Measurements from ENCODE around the gene MOBP.

Gene MOBP

DNA sequence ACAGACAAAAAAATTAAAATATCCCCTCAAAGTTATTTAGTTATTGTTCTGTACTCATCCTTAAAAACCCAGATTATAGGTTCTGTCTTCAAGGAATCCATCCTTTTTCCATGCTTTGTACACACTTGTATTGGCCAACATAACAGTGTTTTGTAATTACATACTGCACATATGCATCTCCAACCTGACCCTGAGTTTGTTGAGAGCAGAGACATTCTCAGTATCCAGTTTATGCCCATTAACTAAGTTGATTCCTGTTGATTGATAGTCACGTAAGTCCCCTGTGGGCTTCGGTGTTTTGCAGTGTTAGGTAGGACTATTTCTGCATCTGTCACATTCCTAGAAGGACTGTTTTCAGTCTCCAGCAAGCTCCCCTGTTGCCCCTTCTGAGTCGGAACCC is 33.6 kb downstream of the MOBP start:
- DNase-seq, result no peak

DNA sequence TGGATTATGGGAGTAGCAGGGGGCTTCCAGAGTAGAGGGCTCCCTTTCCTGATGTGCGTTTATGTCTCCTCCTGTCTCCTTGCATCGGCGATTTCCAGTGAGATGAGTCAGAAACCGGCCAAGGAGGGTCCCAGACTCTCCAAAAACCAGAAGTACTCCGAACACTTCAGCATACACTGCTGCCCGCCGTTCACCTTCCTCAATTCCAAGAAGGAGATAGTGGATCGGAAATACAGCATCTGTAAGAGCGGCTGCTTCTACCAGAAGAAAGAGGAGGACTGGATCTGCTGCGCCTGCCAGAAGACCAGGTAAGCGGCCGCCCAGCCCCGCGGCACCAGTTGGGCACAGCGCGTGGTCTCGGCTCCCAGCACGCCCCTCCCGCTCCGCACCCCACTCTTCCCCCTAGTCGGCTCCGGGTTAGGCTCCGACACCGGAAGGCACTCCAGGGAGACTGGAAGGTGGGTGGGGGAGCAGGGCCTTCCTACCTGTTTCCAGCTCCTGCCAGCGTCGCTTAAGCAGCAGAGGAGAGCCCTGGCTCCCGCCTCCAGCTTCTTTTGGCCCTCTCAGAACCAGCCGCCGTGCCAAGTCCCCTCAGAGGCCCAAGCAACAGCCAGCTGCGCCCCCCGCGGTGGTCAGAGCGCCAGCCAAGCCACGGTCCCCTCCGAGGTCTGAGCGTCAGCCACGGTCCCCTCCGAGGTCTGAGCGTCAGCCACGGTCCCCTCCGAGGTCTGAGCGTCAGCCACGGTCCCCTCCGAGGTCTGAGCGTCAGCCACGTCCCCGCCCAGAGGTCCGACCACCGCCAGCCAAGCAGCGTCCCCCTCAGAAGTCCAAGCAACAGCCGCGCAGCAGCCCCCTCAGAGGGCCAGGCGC is 34.7 kb downstream of the MOBP start:
- DNase-seq, result peak; percentile 67

DNA sequence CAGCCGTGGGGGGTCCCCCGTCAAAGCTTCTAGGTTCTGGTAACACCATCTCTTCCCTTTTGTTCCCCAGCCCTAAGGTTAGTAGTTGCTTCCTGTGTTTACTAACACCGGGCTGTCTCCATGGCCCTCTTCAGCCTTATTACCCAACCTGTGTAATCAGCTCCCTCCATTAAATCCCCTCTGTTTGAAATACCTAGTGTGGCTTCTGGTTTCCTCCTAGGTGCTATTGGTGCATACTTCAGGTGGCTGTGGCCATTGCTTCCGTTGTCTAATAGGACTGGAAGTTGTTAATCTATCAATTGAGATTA is 35.3 kb downstream of the MOBP start:
- DNase-seq, result no peak

DNA sequence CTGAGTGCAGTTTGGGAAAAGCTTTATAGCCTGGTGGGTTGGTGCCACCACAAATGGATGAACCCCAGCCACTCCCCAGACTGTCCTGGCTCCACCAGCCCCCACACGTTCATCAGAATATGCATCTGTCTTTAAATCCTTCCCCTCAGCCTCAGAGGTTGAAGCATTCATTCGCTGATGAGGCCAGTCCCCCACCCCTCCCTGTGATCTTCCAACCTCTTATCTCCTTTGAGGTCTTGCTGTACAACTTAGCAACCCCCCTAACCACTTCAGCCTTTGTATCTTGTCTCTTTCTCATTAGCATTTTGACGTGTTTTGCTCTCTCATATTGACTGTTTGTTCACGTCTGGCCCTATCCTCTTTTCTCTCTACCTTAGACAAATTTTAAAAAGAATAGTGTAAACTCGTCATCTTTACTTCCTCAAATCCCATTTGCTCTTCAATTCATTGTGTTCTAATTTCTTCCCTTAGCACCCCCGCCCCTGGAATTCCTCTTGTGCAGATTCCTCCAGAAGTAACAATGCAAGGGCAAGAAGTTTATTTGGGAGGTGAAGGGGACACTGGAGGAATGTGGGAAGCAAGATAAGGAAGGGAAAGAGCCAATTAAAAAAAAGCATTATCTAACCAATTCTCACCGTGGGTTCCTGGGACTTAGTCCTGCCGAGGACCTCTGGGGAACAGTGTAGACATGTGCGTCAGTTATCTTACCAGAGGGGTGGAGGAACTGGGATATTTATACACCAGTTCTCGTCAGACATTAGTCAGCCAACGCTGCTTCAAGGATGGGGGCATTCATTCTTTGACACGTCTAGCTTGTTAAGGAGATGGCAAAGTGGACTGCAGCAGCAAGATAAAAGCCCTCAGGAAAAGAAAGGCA is 38.6 kb downstream of the MOBP start:
- no peak for DNase-seq

DNA sequence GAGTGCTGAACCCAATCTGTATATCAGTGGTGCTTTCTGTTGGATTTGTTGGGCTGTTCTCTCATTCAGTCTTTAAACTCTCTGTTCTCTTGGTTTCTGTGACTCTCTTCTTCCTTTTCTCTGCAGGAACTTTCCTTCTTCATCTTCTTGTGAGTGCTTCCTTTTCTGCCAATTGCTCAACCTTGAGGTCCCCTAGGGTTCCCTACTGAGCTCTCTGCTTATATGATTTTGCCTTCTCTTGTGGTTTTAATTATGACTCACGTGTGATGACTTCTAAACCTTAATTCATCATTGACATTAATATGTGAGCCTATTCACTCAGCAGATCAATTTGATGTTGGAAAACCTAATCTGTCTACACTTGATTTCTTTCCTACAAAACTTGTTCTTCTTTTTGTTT is 39.4 kb downstream of the MOBP start:
- DNase-seq, result no peak

DNA sequence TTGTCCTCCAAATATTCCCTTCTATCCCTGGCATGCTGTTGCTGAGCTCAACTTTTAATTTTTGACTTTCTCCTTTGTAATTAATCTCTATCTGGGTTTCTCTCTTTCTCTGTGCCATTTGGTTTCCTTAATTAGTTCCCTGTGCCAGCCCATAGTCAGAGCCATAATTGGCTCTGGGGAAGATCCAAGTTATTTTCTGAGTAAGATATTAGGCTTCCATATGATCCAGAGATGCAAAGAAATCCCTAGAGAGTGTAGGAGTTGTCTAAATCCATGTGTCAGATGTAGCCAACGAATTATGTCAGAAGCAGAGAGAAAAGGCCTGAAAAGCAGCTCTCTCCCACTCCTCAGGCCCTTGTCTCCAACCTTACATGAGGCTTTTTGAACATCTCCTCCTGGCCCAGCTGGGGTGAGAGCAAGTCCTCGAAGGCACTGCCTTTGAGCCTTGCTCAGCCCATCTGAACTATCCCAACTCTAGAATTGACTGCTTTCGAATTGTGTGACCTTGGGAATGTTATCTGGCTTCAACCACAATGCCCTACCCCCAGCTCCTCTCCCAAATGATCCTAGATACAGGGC is 46.4 kb downstream of the MOBP start:
- DNase-seq, result no peak

DNA sequence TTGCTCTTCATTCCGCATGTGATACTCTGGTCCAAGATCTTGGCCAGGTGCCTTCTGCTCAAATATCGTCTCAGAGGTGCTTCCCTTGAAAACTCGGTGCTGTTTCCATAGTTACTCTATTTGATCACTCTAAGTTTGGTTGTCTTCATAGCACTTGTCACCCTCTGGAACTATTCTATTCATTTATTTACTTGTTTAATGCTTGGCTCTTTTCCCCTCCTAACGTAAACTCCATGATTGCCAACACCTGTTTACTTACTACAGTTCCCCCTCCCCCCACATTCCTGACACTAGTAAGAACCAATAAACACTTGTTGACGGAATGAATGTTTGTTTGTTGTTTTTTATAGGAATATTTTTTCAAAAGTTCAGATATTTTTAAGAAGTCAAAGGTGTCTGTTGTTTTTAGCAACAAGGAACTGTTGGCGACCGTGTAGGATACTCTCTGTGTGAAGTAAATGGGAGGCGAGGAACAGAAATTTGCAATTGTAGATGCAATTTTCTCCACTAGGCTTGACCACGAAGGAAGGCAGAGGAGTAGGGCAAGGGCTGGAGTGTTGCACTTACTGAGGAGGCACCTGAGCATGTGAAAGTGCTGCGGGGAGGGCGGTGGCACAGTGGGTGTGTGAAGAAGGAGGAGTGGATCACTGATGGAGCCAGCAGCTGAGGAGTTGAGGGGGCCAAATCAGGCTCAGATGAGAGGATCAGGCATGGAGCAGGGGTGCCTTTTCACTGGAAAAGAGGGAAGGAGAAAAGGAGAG is 48.4 kb downstream of the MOBP start:
- DNase-seq, result no peak

DNA sequence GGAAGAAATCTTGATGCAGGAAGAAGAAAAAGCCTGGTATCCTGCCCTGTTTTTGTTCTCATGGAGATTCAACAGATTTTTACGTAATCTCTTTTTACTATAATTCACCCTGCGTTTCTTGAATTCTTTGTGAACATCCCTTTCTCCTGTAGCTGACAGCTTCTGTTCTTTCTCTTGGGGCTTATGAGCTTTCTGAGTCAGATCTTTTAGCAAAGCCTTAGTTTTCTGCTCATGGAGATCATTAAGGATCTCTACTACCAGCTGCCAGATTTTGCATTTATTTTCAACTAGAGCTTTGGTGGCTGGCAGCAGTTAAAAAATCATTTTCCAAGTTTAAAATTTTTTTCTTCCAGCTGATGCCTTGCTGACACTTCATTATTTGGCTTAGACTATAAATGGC is 51.6 kb downstream of the MOBP start:
- DNase-seq, result no peak

DNA sequence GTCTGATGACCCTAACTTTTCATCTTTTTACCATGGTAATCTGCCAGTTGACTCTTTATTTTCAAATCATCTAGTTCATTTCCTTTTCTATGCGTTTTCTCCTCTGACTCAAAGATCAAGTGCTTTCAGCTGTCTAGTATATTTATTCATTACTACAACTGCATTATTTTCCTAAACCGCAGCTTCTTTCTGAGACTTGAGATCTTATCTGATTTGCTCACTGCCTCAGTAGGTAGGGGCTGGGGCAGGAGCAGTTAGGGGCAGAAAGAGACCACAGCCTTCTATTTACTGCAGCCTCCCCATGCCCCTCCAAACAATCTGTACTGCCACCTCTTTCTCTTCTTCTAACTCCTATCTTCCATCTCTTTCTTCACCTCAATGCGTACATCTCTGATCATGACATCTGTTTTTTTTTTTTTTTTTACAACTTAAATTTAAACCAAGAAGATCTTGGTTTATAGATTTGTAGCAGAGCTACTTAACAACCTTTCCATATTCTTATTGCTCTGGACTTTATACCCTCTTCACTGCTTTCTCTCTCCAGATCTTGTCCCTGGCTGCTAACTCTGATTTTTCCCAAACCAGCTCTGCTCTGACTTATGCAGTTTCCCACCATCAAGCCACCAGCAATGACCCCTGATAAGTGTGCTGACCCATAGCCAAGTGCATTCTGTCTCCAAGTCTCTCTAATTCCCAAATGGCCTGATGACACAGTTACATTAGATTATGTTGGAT is 52.2 kb downstream of the MOBP start:
- peak; percentile 30 for DNase-seq

DNA sequence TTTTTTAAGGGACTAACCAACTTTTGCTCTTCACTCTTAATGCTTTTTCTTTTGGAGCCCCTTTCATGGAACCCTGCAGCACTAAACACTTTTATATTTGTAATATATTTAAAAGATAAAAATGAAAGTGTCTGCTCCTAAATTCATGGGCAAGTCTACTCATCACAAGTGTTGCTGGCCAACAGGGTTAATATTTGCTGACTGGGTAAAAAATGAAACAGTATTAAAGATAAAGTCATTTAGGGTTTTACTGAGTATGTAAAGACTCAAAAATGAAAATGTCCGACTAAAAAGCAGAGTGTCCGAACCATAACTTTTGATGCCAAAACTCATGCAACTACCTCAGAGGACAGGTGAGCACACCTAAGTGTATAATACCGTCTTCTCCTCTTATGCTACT is 54.0 kb downstream of the MOBP start:
- DNase-seq, result no peak

DNA sequence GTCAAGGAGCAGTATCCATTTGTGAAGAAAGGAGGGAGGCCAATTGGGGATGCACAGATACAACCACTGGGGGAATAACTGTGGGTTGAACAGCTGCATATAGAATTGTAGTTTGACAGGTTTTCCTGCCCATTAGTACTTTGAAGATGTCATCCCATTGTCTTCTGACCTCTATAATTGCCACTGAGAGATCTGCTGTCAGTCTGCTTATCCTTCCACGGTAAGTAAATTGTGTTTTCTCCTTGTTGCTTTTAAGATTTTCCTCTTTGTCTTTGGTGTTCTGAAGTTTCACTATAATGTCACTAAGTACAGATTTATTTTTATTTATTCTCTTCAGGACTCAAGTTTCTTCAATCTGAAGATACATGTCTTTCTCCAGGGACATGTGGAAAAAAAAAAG is 56.6 kb downstream of the MOBP start:
- no peak for DNase-seq

DNA sequence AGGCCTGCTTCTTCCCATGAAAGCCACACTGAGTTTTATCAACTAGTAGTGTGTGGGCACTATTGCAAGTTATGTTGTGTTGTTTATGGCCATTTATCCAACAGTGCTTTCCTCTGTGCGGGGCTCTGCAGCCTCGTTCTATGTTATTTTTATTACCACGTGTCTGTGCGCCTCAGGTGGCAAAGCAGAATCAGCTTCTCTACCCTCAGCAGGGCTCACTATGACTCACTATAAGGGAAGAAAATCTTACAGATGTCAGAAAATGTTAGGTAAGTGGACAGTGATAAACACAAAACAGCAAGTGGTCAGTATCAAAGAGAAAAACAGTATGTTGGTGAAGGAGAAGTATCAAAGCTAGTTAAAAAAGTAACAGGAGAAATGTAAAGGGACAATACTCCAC is 61.4 kb downstream of the MOBP start:
- no peak for DNase-seq

DNA sequence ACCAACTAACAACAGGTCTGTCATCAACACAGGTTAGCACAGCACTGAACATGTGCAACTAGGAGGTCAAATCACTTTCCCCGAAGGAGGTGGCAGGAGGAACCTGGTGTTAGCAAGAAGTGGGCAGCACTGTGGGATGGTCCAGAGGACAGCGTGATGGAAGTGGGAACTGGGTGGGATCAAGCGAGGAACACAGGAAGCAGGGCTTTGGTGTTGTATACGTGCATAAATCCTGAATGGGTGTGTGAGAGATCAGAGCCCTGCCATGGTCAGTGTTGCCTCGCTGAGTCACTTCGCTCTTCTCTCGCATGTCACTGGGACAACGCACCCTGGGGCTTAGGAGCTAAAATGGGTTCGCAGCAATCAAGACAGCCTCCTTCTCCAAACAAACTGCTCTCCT is 62.1 kb downstream of the MOBP start:
- DNase-seq, result no peak

DNA sequence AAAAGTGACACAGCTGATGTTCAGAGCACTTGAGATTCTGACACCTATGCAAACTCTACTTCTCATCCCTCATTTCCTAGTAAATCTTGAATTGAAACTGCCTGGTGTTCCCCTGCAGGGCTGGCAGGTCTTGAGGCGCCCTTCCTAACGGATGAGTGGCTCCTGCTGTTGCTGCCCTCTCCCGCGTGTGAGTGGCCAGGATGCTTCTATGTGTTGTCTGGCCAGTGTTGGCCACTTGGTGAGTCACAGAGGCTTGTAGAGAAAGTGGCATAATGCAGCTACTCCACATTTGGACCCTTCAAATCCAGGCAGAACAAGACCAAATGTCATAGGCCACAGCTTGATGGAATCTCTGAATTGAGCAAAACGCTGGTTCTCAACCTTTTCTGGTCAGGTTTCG is 63.6 kb downstream of the MOBP start:
- no peak for DNase-seq

DNA sequence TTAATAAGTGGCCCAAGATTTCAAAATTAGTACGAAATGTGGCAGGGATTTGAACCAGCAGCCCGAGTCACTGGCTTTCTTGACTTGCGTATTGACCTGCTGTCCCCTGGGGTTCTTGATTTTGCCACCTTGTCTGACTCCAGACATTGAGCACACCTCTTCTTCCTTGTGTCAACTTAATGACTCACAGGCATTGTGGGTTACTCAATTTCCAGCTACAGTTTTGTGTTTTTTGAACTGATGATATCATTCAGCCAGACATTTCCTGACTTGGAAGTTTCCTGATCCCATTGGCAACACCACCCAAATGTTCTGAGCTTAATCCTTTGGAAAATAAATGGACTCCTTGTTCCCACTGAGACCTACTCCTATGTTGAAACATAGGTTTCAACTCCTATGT is 64.2 kb downstream of the MOBP start:
- no peak for DNase-seq

DNA sequence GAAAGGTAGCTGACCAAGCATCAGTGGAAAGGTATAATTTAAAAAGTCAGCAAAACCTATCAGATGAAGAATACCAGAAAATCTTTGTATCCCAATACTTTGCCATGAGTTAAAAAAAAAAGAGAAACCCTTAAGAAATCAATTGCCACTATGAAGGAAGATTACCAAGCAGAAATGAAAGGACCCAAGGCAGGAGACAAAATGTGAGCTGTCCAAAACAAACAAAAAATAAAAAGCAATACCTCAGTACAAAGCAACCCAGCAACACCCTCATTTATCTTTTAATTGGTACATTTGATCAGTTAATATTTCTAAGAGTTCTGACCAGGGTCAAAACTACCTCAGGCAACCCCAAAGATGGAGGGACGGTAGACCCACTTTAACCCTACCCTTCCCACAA is 65.3 kb downstream of the MOBP start:
- no peak for DNase-seq

DNA sequence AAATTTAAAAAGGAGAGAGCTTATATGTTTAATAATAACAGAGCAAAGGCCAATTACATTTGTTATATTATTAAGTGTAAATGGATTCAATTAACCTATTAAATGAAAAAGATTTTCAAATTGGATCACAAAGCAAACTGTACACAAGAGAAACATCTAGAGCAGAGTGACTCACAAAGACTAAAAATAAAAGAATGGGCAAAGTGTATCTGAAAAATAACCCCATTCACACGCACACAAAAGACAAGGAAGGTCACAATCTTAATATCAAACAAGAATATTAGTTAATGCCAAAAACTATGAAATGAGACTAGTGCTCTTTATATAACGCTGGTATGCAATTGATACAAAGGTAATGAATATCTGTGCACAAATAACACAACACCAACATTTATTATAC is 65.7 kb downstream of the MOBP start:
- no peak for DNase-seq

DNA sequence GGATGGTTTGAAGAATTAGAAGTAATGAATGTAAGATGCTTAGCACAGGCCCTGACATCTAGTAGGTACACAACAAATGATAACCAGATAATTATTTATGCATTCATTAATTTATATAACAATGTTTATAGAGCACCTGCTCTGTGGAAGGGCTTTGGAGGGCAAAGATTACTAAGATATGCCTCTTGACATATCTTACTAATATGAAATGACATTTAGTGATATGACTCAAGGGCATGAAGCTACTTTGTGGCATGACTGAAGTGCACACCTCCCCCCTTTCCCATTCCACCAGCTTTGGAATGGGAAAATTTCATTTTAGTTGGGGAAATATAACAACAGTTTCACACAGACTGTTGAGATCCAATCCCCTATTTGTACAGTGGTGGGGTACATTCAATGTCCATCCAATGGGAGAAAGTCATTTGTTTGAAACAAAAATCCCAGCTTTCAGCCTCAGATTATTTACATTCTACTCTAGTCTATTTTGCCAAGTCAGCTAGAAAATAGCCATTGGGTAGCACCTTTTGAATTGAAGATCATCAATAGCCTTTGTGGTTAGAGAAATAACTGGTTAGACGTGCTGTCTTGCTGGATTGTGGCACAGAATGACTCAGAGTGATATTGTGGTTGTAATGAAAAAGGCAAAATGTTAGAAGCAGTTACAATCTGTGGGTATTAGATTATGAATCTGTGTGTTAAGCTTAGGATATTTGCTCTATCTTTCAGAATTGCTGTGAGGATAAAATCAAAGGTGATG is 72.9 kb downstream of the MOBP start:
- DNase-seq, result no peak

DNA sequence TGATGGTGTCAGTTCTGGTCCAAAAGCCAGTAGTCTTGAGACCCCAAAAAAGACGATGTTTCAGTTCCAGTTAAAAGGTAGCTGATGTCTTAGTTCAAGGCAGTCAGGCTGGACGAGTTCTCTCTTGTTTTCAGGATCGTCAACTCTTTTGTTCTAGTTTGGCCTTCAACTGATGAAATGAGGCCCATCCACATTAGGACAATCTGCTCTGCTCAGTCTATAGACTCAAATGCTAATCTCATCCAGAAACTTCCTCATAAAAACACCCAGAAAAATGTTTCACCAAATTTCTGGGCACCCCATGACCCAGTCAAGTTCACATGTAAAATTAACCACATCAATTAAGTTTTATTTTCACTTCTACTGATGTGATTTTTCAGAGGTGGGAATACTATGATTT is 74.0 kb downstream of the MOBP start:
- no peak for DNase-seq

DNA sequence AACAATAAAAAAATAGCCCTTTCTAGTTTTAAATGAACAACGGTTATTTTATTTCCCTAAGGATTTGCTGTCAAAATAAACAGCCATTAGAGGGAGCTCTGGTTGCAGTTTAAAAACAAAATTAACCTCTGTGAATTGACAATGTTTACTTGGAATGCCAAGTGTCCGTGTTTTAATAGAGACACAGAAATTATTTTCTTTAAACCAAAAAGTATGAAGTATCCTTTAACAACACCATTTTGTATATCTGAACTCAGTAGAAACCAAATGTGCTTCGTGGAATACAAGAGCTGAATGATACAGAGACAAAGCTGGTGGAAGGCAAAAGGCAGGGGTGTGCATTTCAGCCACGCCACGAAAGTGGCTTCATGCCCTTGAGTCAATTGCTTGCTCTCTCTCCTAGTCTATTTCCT is 74.4 kb downstream of the MOBP start:
- DNase-seq, result no peak

DNA sequence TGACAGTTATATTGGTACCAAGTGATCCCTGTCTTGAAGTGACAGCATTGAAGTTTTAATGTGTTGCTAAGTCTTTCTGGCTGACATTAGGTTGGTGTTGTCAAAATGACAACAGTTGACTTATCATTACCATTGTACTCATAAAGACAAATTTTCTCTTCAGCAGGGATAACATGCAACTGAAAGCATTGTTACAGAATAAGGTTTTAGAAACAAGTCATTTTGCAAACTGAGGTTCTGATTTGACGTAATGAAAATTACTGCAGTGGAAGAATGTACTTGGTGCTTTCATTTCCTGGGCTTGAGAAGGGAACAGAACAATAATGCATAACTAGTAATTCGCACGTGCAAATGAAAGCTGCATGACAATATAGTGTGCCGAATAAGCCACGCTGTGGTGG is 75.1 kb downstream of the MOBP start:
- no peak for DNase-seq

DNA sequence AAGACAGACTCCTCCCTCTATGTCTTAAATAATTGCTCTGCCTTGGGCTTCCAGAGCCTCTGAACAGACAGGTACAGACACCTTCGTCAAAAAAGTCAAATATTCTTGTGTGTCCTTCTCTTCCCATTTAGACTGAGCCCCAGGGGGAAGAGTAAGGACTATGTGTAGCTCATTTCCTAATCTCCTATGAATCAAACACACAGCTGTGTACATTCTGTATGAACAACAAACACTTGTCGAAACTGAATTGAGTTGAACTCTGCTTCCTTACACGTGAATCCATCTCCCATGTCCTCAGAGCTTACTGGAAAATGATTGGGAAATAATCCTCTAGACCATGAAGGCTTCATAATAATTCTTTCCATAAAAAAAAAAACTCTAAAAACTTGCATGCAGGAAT is 80.8 kb downstream of the MOBP start:
- DNase-seq, result no peak

Data from retina (tissue), 1 donor.